ENCODE data around the gene ZFP69B. TPM values are rescaled to one million over a fixed set of nuclear protein-coding genes. Genes with fewer than 3 reads are reported as not detected.

ZFP69B gene
- total RNA-seq, 1 donor from 2014 or later = 6.5 TPM

Other genes with a start within 250 kb of the ZFP69B start
- not detected for gene TMCO2, start 202.5 kb upstream of the ZFP69B start, total RNA-seq (ENCODE audit: insufficient read depth, low replicate concordance)
- 60.7 TPM for gene ZMPSTE24, start 192.2 kb upstream of the ZFP69B start, total RNA-seq (ENCODE audit: insufficient read depth, low replicate concordance)
- 9.1 TPM for gene COL9A2, start 133.2 kb upstream of the ZFP69B start, total RNA-seq (ENCODE audit: insufficient read depth, low replicate concordance)
- gene SMAP2, start 76.7 kb upstream of the ZFP69B start, total RNA-seq (ENCODE audit: insufficient read depth, low replicate concordance) = 20.2 TPM
- 8.9 TPM for gene ZFP69, start 26.8 kb downstream of the ZFP69B start, total RNA-seq (ENCODE audit: insufficient read depth, low replicate concordance)
- gene EXO5, start 58.3 kb downstream of the ZFP69B start, total RNA-seq (ENCODE audit: insufficient read depth, low replicate concordance) = 5.3 TPM
- 6.7 TPM for gene ZNF684, start 81.2 kb downstream of the ZFP69B start, total RNA-seq (ENCODE audit: insufficient read depth, low replicate concordance)
- 5.8 TPM for gene RIMS3, start 215.2 kb downstream of the ZFP69B start, total RNA-seq (ENCODE audit: insufficient read depth, low replicate concordance)
- 38.0 TPM for gene NFYC, start 241.2 kb downstream of the ZFP69B start, total RNA-seq (ENCODE audit: insufficient read depth, low replicate concordance)